CD4-positive, alpha-beta T cell treated with Interleukin-12 subunit alpha and Interleukin-12 subunit beta, for 1 hour (primary cell): ENCODE data around the gene CTDP1.
"Not testable (repeated sequence)": the region's sequence is repeated elsewhere in the genome, so short reads cannot be mapped to it uniquely, and the experiment has no call there.

ENCODE experiments used
- DNase-seq: peaks from one replicate; pipeline ENCODE4 v3.0.0-alpha.2; 2020

CTDP1 gene

GRCh38 chr18:79747156-79747845 lies 67.7 kb downstream of the CTDP1 start:
- no peak for DNase-seq

GRCh38 chr18:79748321-79749180 lies 68.9 kb downstream of the CTDP1 start:
- DNase-seq = no peak

GRCh38 chr18:79749251-79750191 lies 69.9 kb downstream of the CTDP1 start:
- no peak for DNase-seq

GRCh38 chr18:79750980-79751571 lies 71.5 kb downstream of the CTDP1 start:
- DNase-seq = no peak

GRCh38 chr18:79751918-79752578 lies 72.4 kb downstream of the CTDP1 start:
- not testable (repeated sequence) for DNase-seq

- not testable (repeated sequence) for DNase-seq
These were observed 73.3 kb downstream of the CTDP1 start for GRCh38 chr18:79752946-79753345.

- DNase-seq = no peak
These were observed 73.8 kb downstream of the CTDP1 start for GRCh38 chr18:79753391-79753851.

GRCh38 chr18:79754022-79754761 lies 74.6 kb downstream of the CTDP1 start:
- DNase-seq = no peak

- no peak for DNase-seq
These were observed 75.3 kb downstream of the CTDP1 start for GRCh38 chr18:79754831-79755351.

- DNase-seq = no peak
These were observed 76.0 kb downstream of the CTDP1 start for GRCh38 chr18:79755496-79756142.

GRCh38 chr18:79756143-79756500 lies 76.5 kb downstream of the CTDP1 start:
- no peak for DNase-seq

GRCh38 chr18:79756826-79757225 lies 77.2 kb downstream of the CTDP1 start:
- DNase-seq = no peak

GRCh38 chr18:79760348-79760747 lies 80.7 kb downstream of the CTDP1 start:
- no peak for DNase-seq

GRCh38 chr18:79760881-79761280 lies 81.3 kb downstream of the CTDP1 start:
- DNase-seq = no peak

GRCh38 chr18:79763407-79763806 lies 83.8 kb downstream of the CTDP1 start:
- DNase-seq = no peak

- DNase-seq = no peak
These were observed 84.5 kb downstream of the CTDP1 start for GRCh38 chr18:79764131-79764530.

- no peak for DNase-seq
These were observed 86.1 kb downstream of the CTDP1 start for GRCh38 chr18:79765491-79766245.

- no peak for DNase-seq
These were observed 86.7 kb downstream of the CTDP1 start for GRCh38 chr18:79766308-79766707.

GRCh38 chr18:79768745-79769144 lies 89.1 kb downstream of the CTDP1 start:
- DNase-seq = no peak
